ENCODE results near the gene ERBB2.

DNA sequence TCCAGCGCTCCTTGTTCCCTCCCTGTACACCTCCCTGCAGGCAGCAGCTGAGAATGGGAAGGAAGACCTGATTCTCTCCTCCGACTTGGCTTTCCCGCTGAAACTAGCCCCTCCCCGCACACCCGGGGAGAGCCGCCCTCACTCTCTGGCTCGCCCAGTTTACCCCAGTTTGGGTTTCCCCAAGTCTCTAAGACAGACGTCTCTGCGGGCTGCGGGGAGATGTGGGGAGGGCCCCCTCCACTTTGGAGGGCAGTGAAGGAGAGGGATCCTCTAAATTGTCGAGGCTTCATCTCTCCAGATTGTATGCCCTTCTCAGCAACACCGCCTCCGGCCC, 38.7 kb downstream of the ERBB2 start:
- TF ChIP-seq MYC (IDR thresholded peaks at IDR 0.05; ENCODE audit: low read depth, low read length): no peak
- TF ChIP-seq, protein P1, sequence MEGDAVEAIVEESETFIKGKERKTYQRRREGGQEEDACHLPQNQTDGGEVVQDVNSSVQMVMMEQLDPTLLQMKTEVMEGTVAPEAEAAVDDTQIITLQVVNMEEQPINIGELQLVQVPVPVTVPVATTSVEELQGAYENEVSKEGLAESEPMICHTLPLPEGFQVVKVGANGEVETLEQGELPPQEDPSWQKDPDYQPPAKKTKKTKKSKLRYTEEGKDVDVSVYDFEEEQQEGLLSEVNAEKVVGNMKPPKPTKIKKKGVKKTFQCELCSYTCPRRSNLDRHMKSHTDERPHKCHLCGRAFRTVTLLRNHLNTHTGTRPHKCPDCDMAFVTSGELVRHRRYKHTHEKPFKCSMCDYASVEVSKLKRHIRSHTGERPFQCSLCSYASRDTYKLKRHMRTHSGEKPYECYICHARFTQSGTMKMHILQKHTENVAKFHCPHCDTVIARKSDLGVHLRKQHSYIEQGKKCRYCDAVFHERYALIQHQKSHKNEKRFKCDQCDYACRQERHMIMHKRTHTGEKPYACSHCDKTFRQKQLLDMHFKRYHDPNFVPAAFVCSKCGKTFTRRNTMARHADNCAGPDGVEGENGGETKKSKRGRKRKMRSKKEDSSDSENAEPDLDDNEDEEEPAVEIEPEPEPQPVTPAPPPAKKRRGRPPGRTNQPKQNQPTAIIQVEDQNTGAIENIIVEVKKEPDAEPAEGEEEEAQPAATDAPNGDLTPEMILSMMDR (IDR thresholded peaks at IDR 0.05; ENCODE audit: low read depth, low read length): no peak
